ENCODE results near the gene ALPP.
"Not testable (repeated sequence)": the region's sequence is repeated elsewhere in the genome, so short reads cannot be mapped to it uniquely, and the experiment has no call there.

ALPP gene

GRCh38 chr2:232405943-232406510, 27.5 kb downstream of the ALPP start:
- no peaks in the 10 kb centered on the region for H3K36me3 ChIP-seq
- DNase-seq = peak in 1 of 2 donors; percentile 28
- H3K9me3 ChIP-seq = no peaks in the 10 kb centered on the region
- peaks cover 0 to 24% of the 10 kb centered on the region in 2 donors for H3K27me3 ChIP-seq
- H3K4me1 ChIP-seq = no peaks in the 10 kb centered on the region
- no peak overlapping the region for H3K27ac ChIP-seq
- no peak for TF ChIP-seq CTCF (IDR thresholded peaks at IDR 0.05)
- no peak overlapping the region for H3K4me3 ChIP-seq
- intact Hi-C loops (cut with DNase I; ENCODE audit: low total_unique reads) = no loop called here

GRCh38 chr2:232406556-232407310, 28.2 kb downstream of the ALPP start, which contains the start of gene ALPG:
Gene ALPG (plus strand): TSS chr2:232406844. CDS start chr2:232406895, 51 bp downstream.
- H3K36me3 ChIP-seq = no peaks in the 10 kb centered on the region

GRCh38 chr2:232407428-232408150, 29.0 kb downstream of the ALPP start:
- H3K4me3 ChIP-seq; H3K27ac ChIP-seq; H3K4me1 ChIP-seq; H3K9me3 ChIP-seq; intact Hi-C loops (cut with DNase I; ENCODE audit: low total_unique reads); H3K36me3 ChIP-seq: not testable (repeated sequence)
- peak in 1 of 2 donors; percentile 46 for DNase-seq
- H3K27me3 ChIP-seq = peaks cover 0 to 24% of the 10 kb centered on the region in 2 donors

More at GRCh38 chr2:232406556-232407310, 28.2 kb downstream of the ALPP start, which contains the start of gene ALPG:
- H3K4me3 ChIP-seq = no peak within 1 kb of the TSS
- H3K27me3 ChIP-seq = peaks cover 0 to 25% of the 10 kb centered on the region in 2 donors
- no peaks in the 10 kb centered on the region for H3K4me1 ChIP-seq
- no peaks in the 10 kb centered on the region for H3K9me3 ChIP-seq
- intact Hi-C loops (cut with DNase I; ENCODE audit: low total_unique reads) = no loop called here
- H3K27ac ChIP-seq = no peak within 1 kb of the TSS
- peak in 1 of 2 donors; percentile 53 for DNase-seq
- TF ChIP-seq CTCF (IDR thresholded peaks at IDR 0.05) = no peak

GRCh38 chr2:232408269-232408668, 29.7 kb downstream of the ALPP start:
- H3K27ac ChIP-seq; intact Hi-C loops (cut with DNase I; ENCODE audit: low total_unique reads); H3K4me3 ChIP-seq; H3K4me1 ChIP-seq; H3K9me3 ChIP-seq; H3K36me3 ChIP-seq: not testable (repeated sequence)
- DNase-seq = peak in 1 of 2 donors; percentile 23
- peaks cover 0 to 23% of the 10 kb centered on the region in 2 donors for H3K27me3 ChIP-seq

- H3K9me3 ChIP-seq; H3K4me3 ChIP-seq; intact Hi-C loops (cut with DNase I; ENCODE audit: low total_unique reads); H3K36me3 ChIP-seq; H3K4me1 ChIP-seq; H3K27ac ChIP-seq; DNase-seq: not testable (repeated sequence)
- H3K27me3 ChIP-seq = peaks cover 0 to 26% of the 10 kb centered on the region in 2 donors
Measured at GRCh38 chr2:232409617-232410016, 31.1 kb downstream of the ALPP start.

GRCh38 chr2:232410238-232410900, 31.8 kb downstream of the ALPP start:
- H3K27me3 ChIP-seq = peaks cover 0 to 33% of the 10 kb centered on the region in 2 donors
- TF ChIP-seq CTCF (IDR thresholded peaks at IDR 0.05) = no peak
- DNase-seq = peak in 1 of 2 donors; percentile 29
- no peaks in the 10 kb centered on the region for H3K4me1 ChIP-seq
- H3K36me3 ChIP-seq = no peaks in the 10 kb centered on the region
- intact Hi-C loops (cut with DNase I; ENCODE audit: low total_unique reads) = no loop called here
- H3K9me3 ChIP-seq = no peaks in the 10 kb centered on the region
- H3K27ac ChIP-seq = no peak overlapping the region
- no peak overlapping the region for H3K4me3 ChIP-seq

Data from tibial artery (tissue), 4 donors.